ENCODE data around the gene DDN. TPM values are rescaled to one million over a fixed set of nuclear protein-coding genes. Genes with fewer than 3 reads are reported as not detected.
A peak's percentile ranks its signal among the peaks of the same experiment; 100 is the strongest.

The DDN gene
- polyA plus RNA-seq, 1 experiment: 0.07 TPM

DNA sequence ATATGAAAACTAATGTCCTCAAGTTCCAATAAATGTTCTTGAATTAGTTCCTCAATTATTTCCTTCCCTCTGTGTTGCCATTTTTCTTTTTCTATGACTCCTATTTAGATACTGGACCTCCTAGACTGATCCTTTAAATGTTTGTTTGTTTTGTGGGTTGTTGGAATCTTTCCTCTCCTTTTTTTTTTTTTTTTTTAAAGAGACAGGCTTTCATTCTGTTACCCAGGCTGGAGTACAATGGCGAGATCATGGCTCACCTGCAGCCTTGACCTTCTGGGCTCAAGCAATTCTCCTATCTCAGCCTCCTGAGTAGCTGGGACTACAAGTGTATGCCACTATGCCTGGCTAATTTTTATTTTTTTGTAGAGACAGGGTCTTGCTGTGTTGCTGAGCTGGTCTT lies 9.8 kb upstream of the DDN start:
- no peak for DNase-seq (ENCODE audit: low read depth)
- TF ChIP-seq, protein P1, sequence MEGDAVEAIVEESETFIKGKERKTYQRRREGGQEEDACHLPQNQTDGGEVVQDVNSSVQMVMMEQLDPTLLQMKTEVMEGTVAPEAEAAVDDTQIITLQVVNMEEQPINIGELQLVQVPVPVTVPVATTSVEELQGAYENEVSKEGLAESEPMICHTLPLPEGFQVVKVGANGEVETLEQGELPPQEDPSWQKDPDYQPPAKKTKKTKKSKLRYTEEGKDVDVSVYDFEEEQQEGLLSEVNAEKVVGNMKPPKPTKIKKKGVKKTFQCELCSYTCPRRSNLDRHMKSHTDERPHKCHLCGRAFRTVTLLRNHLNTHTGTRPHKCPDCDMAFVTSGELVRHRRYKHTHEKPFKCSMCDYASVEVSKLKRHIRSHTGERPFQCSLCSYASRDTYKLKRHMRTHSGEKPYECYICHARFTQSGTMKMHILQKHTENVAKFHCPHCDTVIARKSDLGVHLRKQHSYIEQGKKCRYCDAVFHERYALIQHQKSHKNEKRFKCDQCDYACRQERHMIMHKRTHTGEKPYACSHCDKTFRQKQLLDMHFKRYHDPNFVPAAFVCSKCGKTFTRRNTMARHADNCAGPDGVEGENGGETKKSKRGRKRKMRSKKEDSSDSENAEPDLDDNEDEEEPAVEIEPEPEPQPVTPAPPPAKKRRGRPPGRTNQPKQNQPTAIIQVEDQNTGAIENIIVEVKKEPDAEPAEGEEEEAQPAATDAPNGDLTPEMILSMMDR (IDR thresholded peaks at IDR 0.05; ENCODE audit: insufficient read depth, low read depth, low read length): no peak
- no peak overlapping the region for H3K4me3 ChIP-seq (ENCODE audit: low read depth, low read length)
- H3K27me3 ChIP-seq (ENCODE audit: control insufficient read depth, insufficient read depth, low read length): no peaks in the 10 kb centered on the region
- H3K36me3 ChIP-seq (ENCODE audit: control insufficient read depth, insufficient read depth, low read length): peaks cover 13% of the 10 kb centered on the region
- ChIA-PET CTCF (interaction anchor here (0.6 to 2.1 kb wide), 5 partner anchors 9 to 99 kb away, joined by 3 to 8 read pairs (median 5); no protein-coding TSS in a partner anchor), POLR2A (no interaction called here)

DNA sequence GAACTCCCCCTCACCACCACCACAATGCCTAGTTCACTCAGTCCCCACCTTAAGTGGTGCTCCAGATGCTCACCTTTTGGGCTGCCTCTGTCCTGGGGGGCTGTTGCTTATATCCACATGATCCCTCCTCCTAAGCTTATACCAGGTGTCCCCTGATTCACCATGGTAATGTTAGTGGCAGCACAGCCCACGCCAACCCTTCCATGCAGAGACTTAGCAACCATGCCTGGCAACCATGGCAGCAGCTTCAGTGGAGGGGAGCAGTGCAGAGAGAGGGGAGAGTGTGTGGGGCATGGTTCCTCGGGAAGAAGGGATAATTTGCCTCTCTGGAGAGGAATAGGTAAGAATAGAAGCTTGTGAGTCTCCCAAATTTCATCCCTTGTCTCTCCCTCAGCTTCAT lies 1.2 kb upstream of the DDN start:
- no peak overlapping the region for H3K4me3 ChIP-seq (ENCODE audit: low read depth, low read length)

DNA sequence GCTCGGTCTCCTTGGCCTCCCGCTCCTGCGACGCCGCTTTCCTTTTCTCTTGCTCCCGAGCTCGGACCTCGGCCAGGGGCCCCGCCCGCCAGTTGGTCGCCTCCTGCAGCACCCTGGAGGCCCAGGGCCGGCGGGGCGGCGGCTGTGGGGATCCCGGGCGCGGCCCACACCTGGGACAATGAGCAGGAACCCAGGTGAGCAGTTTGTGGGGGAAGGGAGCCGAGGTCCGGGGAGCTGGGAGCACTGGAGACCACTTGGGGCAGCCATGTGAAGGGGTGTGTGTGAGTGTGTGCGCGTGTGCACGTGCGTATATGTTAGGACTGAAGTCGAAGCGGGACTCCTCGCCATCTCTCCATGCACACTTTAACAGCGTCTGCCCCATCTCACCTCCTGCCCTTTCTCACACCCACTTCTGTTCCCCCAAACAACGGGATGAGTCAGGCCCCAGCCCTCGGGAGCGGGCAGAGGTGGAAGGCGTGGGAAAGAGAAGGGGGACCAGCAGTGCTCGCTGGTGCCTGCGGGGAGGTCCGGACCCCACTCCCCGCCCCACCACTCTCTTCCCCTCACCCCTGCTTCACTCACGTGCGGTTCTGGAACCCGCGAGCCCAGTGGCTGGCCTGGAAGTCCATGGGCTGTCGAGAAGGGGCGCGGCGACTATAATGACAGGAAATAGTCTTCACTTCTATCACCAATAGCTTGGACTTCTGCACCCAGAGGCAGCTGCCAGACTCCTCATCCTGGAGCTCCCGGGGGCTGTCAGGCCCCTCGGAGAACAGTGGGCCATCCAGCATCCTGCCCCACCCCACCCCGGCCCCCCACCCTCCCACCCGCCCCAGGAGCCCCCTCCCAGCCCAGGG lies 450 bp downstream of the DDN start:
- Histone ChIP-seq H3K27me3 (ENCODE audit: control insufficient read depth, insufficient read depth, low read length) (peaks cover 4% of the 10 kb centered on the region; the same call in 1 of the 2 replicates), H3K4me3 (ENCODE audit: low read depth, low read length) (peak overlapping the region; percentile 33), H3K36me3 (ENCODE audit: control insufficient read depth, insufficient read depth, low read length) (peaks cover 15% of the 10 kb centered on the region)
- no peak for DNase-seq (ENCODE audit: low read depth)
- ChIA-PET POLR2A (interaction anchor here (0.5 kb wide), 1 partner anchor 267 kb away, joined by 4 read pairs; no protein-coding TSS in a partner anchor), CTCF (interaction anchor here (0.6 to 27.0 kb wide), 13 partner anchors 7 to 237 kb away, joined by 3 to 757 read pairs (median 8); partner anchors contain the start of genes DDX23, PRKAG1, WNT1 and WNT10B)
- TF ChIP-seq, protein P1 (IDR thresholded peaks at IDR 0.05; ENCODE audit: insufficient read depth, low read depth, low read length): no peak

More for the DNA sequence above, 1.2 kb upstream of the DDN start:
- TF ChIP-seq, protein P1 (IDR thresholded peaks at IDR 0.05; ENCODE audit: insufficient read depth, low read depth, low read length): no peak
- ChIA-PET CTCF (interaction anchor here (1.1 to 27.0 kb wide), 6 partner anchors 11 to 148 kb away, joined by 3 to 757 read pairs (median 6); partner anchors contain the start of genes DDX23, WNT1 and WNT10B), POLR2A (no interaction called here)
- no peak for DNase-seq (ENCODE audit: low read depth)
- Histone ChIP-seq H3K36me3 (ENCODE audit: control insufficient read depth, insufficient read depth, low read length) (peaks cover 23% of the 10 kb centered on the region), H3K27me3 (ENCODE audit: control insufficient read depth, insufficient read depth, low read length) (0 out of 2 replicates have a peak, but pooled peaks cover 2% of the 10 kb centered on the region)

DNA sequence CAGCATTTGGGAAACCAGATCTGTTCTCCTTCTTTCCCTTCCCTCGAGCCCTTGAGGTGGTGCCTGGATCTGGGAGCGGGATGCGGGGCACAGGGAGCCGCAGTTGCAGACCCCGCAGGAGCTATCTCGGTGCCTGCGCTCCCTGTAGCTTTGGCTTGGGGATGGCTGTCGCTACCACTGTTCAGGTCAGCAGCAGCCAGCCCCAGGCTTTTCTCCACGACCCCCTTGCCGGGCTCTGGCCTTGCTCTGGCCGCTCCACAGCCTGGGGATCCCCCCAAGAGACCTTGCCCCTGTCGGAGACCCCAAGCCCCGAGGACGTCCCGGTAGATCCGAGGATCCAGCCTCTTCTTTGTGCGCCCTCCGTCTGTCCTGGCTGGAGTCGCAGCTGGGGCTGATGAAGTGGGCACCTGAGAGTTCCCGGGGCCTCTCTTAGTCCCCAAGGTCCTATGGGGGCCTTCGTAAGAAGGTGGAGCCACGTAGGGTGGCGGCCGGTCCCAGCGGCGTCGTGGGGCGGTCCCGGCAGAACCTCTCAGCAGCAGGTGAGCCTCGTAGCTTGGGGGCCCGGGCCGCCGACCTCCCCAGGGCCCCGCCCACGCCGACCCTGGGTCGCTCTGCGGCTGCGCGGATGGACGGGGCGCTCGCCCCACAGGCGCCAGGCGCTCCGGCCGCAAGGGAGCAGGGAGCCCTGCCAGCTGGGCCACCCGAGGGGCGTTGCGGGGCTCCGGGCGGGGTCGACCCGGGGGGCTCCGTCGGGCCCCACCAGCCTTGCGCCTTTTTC lies 1.3 kb downstream of the DDN start:
- H3K4me3 ChIP-seq (ENCODE audit: low read depth, low read length): peak overlapping the region; percentile 33
- CTCF ChIA-PET: interaction anchor here (0.6 to 27.0 kb wide), 15 partner anchors 8 to 238 kb away, joined by 3 to 757 read pairs (median 9); partner anchors contain the start of genes DDX23, FKBP11, PRKAG1 and WNT1
- peaks cover 5% of the 10 kb centered on the region for H3K27me3 ChIP-seq (ENCODE audit: control insufficient read depth, insufficient read depth, low read length)
- no peak for DNase-seq (ENCODE audit: low read depth)
- POLR2A ChIA-PET: no interaction called here
- peaks cover 8% of the 10 kb centered on the region for H3K36me3 ChIP-seq (ENCODE audit: control insufficient read depth, insufficient read depth, low read length)
- TF ChIP-seq, protein P1 (IDR thresholded peaks at IDR 0.05; ENCODE audit: insufficient read depth, low read depth, low read length): no peak
